ENCODE results near the gene C1orf105.

GRCh38 chr1:172383536-172383935 is 36.9 kb upstream of the C1orf105 start:
- TF ChIP-seq JUND (IDR thresholded peaks at IDR 0.05; ENCODE audit: low read length) (no peak), CTCF (IDR thresholded peaks at IDR 0.05; ENCODE audit: control extremely low read depth in 1 of 3, insufficient read depth in 1 of 3, low read depth in 1 of 3, low read length in 3 of 3) (no peak), CHD7 (IDR thresholded peaks at IDR 0.05; ENCODE audit: insufficient replicate concordance, low read length) (no peak), RXRA (IDR thresholded peaks at IDR 0.05; ENCODE audit: insufficient read depth, low read depth, low read length) (no peak), ZNF274 (IDR thresholded peaks at IDR 0.05; ENCODE audit: borderline replicate concordance, extremely low read depth, low read length) (no peak), KDM5A (IDR thresholded peaks at IDR 0.05; ENCODE audit: low read length) (no peak), SIN3A (conservative IDR thresholded peaks at IDR 0.05 in 1 of 2, IDR thresholded peaks at IDR 0.05 in 1 of 2; ENCODE audit: low read depth in 1 of 2, low read length in 2 of 2) (no peak), POLR2A (IDR thresholded peaks at IDR 0.05; ENCODE audit: control extremely low read depth in 1 of 2, low read depth in 2 of 2, low read length in 2 of 2) (no peak), MAX (IDR thresholded peaks at IDR 0.05) (no peak), SP2 (IDR thresholded peaks at IDR 0.05; ENCODE audit: low read length) (no peak), ATF3 (IDR thresholded peaks at IDR 0.05; ENCODE audit: insufficient read depth, low read depth, low read length) (no peak)
